OCI-LY7 (cell line): ENCODE measurements around the gene TNS2. TPM values are rescaled to one million over a fixed set of nuclear protein-coding genes. Genes with fewer than 3 reads are reported as not detected.

ENCODE experiments used
- BruUV-seq: library from RNA; stranded (reverse); fragments of 400-500 nt; replicated peaks from 2 replicates; lab custom pipeline; 2021; lab: Mats Ljungman, UMichigan
- CTCF ChIA-PET: fragments of 300-600 bp; sonication (Branson Sonifier 250); formaldehyde crosslinking; loops from one replicate; lab custom pipeline; 2022; ENCODE audit warnings: antibody characterized with exemption; ENCODE audit not compliant: unreplicated experiment; lab: Charles Lee
- POLR2A ChIA-PET: fragments of 300-600 bp; sonication (Branson Sonifier 250); formaldehyde crosslinking; loops from one replicate; lab custom pipeline; 2022; ENCODE audit warnings: antibody characterized with exemption; lab: Charles Lee
- DNase-seq: peaks from one replicate; pipeline ENCODE4 v3.0.0-alpha.2; 2015; ENCODE audit warnings: low spot score
- H2AFZ ChIP-seq: fragments of 200-600 bp; sonication (generic), shearing (Covaris generic); 2 replicates; pipeline ENCODE4 v1.6.1; 2014; ENCODE audit warnings: mild to moderate bottlenecking, antibody characterized with exemption, low read length, moderate library complexity
- H3K27ac ChIP-seq: fragments of 200-600 bp; sonication (generic); 2 replicates; pipeline ENCODE4 v1.5.1; 2014; ENCODE audit warnings: mixed run types, low read depth, mild to moderate bottlenecking, moderate library complexity, low read length, inconsistent platforms; ENCODE audit not compliant: poor library complexity, severe bottlenecking
- H3K36me3 ChIP-seq: fragments of 200-600 bp; sonication (generic); 2 replicates; pipeline ENCODE4 v1.6.1; 2014; ENCODE audit warnings: mild to moderate bottlenecking, antibody characterized with exemption, low read length, moderate library complexity, mixed read lengths; ENCODE audit not compliant: insufficient read depth
- H3K4me1 ChIP-seq: fragments of 200-600 bp; sonication (generic); 2 replicates; pipeline ENCODE4 v1.5.1; 2014; ENCODE audit warnings: mild to moderate bottlenecking, low read length; ENCODE audit not compliant: insufficient read depth, poor library complexity, severe bottlenecking
- H3K4me2 ChIP-seq: fragments of 200-600 bp; sonication (generic); 2 replicates; pipeline ENCODE4 v1.6.1; 2014; ENCODE audit warnings: mild to moderate bottlenecking, low read length
- H3K4me3 ChIP-seq: fragments of 200-600 bp; sonication (generic); 2 replicates; pipeline ENCODE4 v1.5.1; 2014; ENCODE audit warnings: mild to moderate bottlenecking, low read depth, low read length; ENCODE audit not compliant: poor library complexity, severe bottlenecking
- H3K79me2 ChIP-seq: fragments of 200-600 bp; sonication (generic); 2 replicates; pipeline ENCODE4 v1.6.1; 2016; ENCODE audit warnings: low read depth, mild to moderate bottlenecking, low read length, moderate library complexity, mixed read lengths; ENCODE audit not compliant: insufficient read depth
- H3K9me2 ChIP-seq: fragments of 200-600 bp; sonication (generic); 2 replicates; pipeline ENCODE4 v1.6.1; 2016; ENCODE audit warnings: mild to moderate bottlenecking, low read length, mixed read lengths; ENCODE audit not compliant: insufficient read depth
- H3K9me3 ChIP-seq: fragments of 200-600 bp; sonication (generic); 2 replicates; pipeline ENCODE4 v1.6.1; 2014; ENCODE audit warnings: mild to moderate bottlenecking, mixed run types, low read length, mixed read lengths
- H4K20me1 ChIP-seq: fragments of 200-600 bp; sonication (generic); 2 replicates; pipeline ENCODE4 v1.6.1; 2014; ENCODE audit warnings: mild to moderate bottlenecking, antibody characterized with exemption, low read length, moderate library complexity, mixed read lengths; ENCODE audit not compliant: insufficient read depth
- EZH2phosphoT487 ChIP-seq: fragments of 200-600 bp; sonication (generic); IDR thresholded peaks from 2 replicates; pipeline ENCODE4 v1.6.1; 2018; ENCODE audit warnings: low read depth, borderline replicate concordance, mild to moderate bottlenecking, mixed run types, antibody characterized with exemption, low read length, moderate library complexity, mixed read lengths
- intact Hi-C: fragments of 100-400 bp; cut with micrococcal nuclease; formaldehyde crosslinking; loops from one replicate; pipeline ENCODE4 v1.10.0; 2022; ENCODE audit not compliant: unreplicated experiment
- total RNA-seq, 2 experiments: library from RNA; depleted of rRNA in 1 of 2; stranded (reverse); fragments of >200 nt in 1 of 2; shearing (Covaris generic) in 1 of 2; gene quantifications; 2 replicates each; pipeline ENCODE4 v1.2.3, GENCODE V29; 2014 to 2022
- TF ChIP-seq, protein P1 (sequence below): fragments of 200-600 bp; sonication (generic); conservative IDR thresholded peaks from 2 replicates; pipeline ENCODE4 v1.5.1; 2014; ENCODE audit warnings: mild to moderate bottlenecking, antibody characterized with exemption, low read length, moderate library complexity, mixed read lengths

TNS2 gene
- total RNA-seq, 2 experiments from 2014 or later = 0.25 to 1.6 TPM

DNA sequence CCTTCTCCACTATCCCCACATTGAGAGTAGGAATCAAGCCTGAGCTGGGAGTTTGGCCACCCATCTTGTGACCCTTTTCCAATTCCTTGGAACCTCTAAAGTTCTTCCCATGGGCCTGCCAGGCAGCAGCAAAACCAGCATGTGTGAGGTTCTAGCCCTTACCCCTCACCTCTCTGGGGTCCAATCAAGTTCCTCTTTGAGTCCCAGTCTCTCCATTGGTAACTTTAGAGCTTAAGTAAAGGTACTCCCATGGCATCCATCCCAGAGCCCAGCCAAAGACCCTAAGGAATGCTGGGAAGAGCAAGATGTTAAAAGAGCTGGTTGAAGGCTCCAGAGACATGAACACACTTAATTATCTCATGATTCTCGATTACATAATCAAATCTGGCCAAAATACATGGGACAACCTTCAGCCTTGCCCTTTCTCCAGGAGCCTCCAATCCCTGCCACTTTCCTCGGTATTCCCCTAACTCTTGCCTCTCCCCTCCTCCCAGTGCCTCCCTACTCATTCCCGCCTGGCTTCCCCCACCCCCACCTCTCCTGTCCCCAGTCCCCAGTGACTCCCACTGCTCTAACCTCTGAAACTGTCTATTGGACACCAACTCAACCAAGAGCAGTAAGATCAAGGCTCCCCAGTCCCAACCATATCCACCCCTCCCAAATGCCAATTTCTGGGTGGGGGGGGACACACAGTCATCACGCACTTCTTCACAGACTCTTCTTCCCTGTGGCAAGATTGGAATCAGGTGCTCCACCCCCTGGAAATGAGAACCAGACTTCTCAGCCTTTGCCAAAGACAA lies 4.8 kb upstream of the TNS2 start:
- no peak overlapping the region for H2AFZ ChIP-seq
- no peak overlapping the region for H3K4me2 ChIP-seq
- H3K9me3 ChIP-seq = no peaks in the 10 kb centered on the region
- H3K79me2 ChIP-seq = no peaks in the 10 kb centered on the region
- POLR2A ChIA-PET = interaction anchor here (0.5 kb wide), 1 partner anchor 1147 kb away, joined by 3 read pairs; no protein-coding TSS in a partner anchor
- peaks cover 19% of the 10 kb centered on the region for H3K4me1 ChIP-seq
- H3K27ac ChIP-seq = no peak overlapping the region
- no peak overlapping the region for H3K4me3 ChIP-seq
- no peak for DNase-seq
- intact Hi-C loops = no loop called here
- no peaks in the 10 kb centered on the region for H4K20me1 ChIP-seq
- CTCF ChIA-PET = interaction anchor here (0.6 kb wide), 1 partner anchor 18 kb away, joined by 4 read pairs; no protein-coding TSS in a partner anchor
- peaks cover 24% of the 10 kb centered on the region for H3K36me3 ChIP-seq
- TF ChIP-seq EZH2phosphoT487 = no peak
- TF ChIP-seq, protein P1, sequence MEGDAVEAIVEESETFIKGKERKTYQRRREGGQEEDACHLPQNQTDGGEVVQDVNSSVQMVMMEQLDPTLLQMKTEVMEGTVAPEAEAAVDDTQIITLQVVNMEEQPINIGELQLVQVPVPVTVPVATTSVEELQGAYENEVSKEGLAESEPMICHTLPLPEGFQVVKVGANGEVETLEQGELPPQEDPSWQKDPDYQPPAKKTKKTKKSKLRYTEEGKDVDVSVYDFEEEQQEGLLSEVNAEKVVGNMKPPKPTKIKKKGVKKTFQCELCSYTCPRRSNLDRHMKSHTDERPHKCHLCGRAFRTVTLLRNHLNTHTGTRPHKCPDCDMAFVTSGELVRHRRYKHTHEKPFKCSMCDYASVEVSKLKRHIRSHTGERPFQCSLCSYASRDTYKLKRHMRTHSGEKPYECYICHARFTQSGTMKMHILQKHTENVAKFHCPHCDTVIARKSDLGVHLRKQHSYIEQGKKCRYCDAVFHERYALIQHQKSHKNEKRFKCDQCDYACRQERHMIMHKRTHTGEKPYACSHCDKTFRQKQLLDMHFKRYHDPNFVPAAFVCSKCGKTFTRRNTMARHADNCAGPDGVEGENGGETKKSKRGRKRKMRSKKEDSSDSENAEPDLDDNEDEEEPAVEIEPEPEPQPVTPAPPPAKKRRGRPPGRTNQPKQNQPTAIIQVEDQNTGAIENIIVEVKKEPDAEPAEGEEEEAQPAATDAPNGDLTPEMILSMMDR = no peak
- BruUV-seq = no TSS peak
- H3K9me2 ChIP-seq = no peaks in the 10 kb centered on the region

DNA sequence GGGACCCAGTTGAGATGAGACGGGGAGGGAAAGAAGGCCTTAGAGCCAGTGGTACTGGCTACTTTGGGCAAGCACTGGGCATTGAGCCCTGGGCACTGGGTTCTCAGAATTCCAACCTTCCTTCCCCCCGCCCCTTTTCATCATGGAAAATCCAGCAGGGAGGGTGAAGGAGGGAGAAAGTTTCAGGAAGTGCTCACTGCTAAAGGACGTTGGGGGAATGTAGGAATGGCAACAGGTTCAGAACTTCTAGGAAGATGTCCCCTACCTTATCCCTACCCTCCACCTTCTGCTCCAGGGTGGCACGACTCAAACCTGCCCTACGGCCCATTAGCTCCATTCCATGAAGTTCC lies 4.2 kb upstream of the TNS2 start:
- H3K9me3 ChIP-seq = no peaks in the 10 kb centered on the region
- intact Hi-C loops = no loop called here
- H2AFZ ChIP-seq = no peak overlapping the region
- no peak overlapping the region for H3K4me2 ChIP-seq
- H4K20me1 ChIP-seq = no peaks in the 10 kb centered on the region
- peaks cover 19% of the 10 kb centered on the region for H3K36me3 ChIP-seq
- no peak for TF ChIP-seq EZH2phosphoT487
- TF ChIP-seq, protein P1 = no peak
- H3K27ac ChIP-seq = no peak overlapping the region
- BruUV-seq = no TSS peak
- no peaks in the 10 kb centered on the region for H3K9me2 ChIP-seq
- ChIA-PET POLR2A (interaction anchor here (1.2 kb wide), 1 partner anchor 19 kb away, joined by 3 read pairs; no protein-coding TSS in a partner anchor), CTCF (no interaction called here)
- H3K4me3 ChIP-seq = no peak overlapping the region
- no peaks in the 10 kb centered on the region for H3K79me2 ChIP-seq
- H3K4me1 ChIP-seq = peaks cover 19% of the 10 kb centered on the region
- DNase-seq = no peak
